Renal cortex interstitium (tissue), 11 donors: ENCODE results near the gene EFCAB8. TPM values are rescaled to one million over a fixed set of nuclear protein-coding genes. Genes with fewer than 3 reads are reported as not detected.

Experiments used
- DNase-seq, 11 donors: peaks; one replicate each; pipeline ENCODE4 v3.0.0-alpha.2; 2013; ENCODE audit warnings: low read depth in 9 of 11, low spot score in 4 of 11; ENCODE audit errors: extremely low read depth in 1 of 11
- polyA plus RNA-seq, 3 donors: library from polyadenylated mRNA; unstranded; fragments of 120-200 nt; gene quantifications; one replicate each; pipeline ENCODE4 v1.2.1, GENCODE V29; 2013; ENCODE audit not compliant: insufficient read length in 3 of 3

EFCAB8 gene
- polyA plus RNA-seq, 3 donors = 0.04 to 0.09 TPM; not detected in 1

DNA sequence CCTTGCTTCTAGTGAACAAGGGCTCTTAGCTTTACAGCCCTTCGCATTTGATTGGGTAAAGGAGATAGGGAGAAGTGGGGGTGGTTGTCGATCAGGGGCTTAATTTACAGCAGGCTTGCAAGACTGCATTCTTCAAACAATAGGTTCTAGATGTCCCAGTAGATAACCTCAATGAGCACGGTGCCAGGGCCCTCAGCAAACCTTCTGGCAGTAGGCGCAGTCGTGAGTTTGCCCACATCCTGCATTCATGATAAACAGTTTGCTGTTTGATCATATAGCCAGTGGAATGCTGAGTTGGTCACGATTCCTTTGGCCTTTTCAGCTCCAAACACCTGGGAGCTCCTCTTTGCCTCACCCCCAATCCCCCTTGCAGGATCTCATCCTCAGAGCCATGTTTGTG is 118.0 kb downstream of the EFCAB8 start:
- DNase-seq = no peak

DNA sequence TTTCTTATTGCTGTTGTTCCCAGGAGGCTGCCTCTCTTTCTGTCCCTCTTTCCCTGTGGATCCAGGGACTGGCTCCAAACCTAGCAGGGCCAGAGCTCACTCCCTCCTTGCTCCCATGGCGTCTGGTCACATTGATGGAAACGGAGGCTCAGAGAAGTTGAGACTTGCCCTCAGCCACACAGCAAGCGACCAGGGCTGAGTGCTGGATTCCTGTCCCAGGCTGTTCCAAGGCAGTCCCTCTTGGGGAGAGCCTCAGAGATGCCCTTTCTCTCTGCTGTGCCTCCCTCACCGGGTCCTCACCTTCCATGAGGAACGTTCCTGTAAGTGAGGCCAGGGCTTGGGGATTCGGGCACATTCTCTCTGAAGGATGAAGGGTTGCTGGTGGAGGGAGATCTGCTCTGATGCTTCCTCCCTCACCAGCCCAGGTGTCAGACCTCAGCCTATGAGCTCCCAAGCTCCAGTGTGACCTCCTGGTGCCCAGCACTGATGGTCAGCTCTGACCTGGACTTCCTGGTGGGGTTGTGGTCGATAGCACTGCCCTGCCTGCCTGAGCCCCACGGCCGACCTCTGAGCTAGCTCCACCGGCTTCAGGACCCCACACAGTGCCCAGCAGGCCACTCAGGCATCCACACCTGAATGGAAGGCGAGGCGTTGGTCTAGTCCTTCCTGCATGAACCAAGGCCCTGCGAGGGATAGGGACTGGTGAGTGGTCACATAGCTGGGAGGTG is 118.7 kb downstream of the EFCAB8 start:
- DNase-seq = no peak

DNA sequence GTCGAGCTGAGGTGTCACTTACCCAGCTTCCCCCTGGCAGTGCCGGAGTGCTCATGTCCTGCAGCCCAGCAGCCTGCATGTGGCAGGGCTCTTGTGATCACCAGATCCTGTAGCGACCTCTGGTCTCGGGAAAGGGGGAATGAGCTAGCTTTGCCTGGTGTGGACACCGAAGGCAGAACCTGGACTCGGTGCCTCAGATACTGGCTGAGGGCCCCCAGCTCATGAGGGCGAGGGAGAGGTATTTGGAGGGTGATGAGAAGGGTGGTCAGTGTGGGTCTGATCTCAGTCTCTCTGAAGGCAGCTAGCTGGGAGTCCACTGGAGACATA is 119.2 kb downstream of the EFCAB8 start:
- no peak for DNase-seq

DNA sequence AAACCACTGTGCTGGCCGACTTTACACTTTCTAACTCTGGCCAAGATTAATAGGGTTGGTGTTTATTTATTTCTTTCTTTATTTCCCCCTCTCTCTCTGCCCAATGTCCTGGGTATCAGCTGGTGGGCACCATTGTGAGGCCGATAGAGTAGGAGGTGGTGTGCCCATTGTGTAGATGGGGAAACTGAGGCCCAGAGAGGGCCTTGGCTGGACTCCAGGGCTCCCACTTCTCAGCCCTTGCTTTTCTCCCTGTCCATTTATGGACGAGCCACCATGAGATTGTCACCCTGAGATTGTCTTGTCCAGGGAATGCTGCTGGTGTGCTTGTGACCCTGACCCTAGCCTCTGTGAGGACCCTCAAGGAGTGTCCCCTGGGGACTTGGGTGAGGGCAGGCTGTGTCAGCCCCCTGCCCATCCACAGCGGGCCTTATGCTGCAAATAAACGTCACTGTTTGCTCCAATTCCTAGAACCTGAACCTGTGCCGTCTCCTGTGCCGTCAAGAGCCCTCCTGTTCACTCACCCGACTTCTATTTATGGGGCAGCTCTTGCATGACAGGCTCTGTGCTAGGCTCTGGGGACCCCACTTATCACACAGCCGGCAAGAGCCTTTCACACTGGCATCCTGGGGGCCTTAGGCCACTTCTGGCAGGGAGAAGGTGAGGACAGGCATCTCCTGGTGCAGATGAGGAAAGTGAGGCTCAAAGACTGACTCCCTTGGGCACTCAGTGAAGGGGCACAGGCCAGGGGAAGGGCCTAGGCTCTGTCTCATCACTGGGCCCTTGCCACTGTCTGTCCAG is 120.7 kb downstream of the EFCAB8 start:
- no peak for DNase-seq

DNA sequence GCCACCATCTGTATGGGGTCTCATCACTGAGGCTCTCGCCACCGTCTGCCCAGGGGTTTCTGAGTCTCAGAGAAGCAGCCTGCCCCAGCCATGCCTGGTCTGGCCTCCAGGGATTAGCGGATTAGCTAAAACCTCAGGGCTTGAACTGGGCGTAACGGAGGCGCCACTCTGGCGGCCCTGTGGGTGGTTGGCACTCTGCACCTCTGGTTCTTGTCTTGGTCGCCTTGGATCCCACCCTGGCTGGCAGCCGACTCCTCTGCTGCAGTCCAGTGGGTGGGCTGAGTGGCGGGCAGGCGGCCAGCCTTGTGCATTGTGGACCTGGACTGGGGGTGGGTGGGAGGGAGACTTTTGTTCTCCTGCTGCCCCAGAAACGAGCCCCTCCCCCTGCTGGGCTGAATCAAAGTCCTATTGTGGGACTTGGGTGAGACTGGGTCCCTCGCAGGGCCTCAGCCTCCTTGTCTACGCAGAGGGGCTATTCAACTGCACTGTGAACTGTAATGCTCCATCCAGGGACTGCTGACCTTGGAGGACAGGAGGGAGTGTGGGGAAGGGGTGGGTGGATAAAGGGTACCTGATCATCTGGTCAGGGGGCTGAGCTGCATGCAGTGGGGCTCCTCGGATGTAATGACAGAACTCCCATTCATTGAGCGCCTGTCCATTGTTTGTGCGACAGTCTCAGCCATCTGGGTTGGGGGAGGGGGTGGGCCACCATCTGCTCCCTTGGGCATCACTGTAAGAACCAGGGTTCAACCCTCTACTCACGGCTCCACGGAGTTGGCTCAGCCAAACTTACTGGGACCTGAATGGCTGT is 121.6 kb downstream of the EFCAB8 start:
- no peak for DNase-seq

DNA sequence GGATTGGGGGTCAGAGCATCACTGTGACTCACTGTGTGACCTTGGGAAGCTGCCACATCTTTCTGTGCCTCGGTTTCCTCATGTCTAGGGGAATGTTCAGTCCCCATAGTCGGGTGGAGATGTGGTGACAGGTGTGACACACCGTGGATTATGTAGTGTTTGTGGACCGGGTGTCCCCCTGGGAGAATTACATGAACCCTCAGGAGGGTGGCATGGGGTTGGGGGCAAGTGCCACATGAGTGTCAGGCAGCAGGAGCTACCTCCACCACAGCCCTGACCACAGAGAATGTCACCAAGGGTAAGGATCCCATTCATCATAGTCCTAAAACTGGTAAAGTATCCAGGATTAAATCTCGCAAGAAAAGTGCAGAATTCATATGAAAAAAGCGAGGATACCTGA is 122.3 kb downstream of the EFCAB8 start:
- DNase-seq = no peak

DNA sequence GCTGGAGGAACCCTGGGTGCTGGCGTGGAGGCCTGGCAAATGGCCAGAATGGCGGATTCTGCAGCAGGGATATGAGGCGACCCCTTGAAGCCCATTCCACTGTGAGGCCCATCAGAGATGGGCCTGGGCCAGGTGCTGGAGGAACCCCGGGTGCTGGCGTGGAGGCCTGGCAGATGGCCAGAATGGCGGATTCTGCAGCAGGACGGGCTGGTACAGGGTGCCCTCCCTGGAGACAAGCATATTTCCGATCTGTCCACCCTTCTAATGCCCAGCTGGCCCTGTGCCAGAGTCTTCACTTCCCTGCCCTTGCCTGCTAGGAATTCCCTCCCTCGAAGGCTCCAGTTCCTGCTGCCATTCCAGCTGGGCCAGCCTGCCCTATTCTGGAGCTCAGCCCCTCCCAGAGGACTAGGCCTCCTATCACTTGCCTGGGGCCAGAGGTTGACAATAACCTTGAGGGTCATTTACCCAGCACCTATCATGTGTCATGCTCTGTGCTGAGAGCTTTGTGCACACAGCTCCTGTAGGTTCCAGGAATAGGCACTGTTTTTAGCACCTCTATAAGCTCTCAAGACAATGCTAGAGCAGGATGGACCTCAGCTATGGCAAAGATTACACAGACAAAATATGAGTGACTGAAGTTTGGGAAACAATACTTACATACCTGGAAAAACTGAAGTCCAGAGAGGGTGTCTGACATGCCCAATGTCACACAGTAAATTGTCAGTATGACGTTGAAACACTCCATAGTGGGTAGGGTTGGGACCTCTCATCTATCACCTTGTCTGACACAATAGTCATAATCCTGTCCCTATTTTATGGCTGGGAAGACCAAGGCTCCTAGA is 124.1 kb downstream of the EFCAB8 start:
- DNase-seq = peak in 6 of 11 donors; percentile 10 to 47 (median 23)

DNA sequence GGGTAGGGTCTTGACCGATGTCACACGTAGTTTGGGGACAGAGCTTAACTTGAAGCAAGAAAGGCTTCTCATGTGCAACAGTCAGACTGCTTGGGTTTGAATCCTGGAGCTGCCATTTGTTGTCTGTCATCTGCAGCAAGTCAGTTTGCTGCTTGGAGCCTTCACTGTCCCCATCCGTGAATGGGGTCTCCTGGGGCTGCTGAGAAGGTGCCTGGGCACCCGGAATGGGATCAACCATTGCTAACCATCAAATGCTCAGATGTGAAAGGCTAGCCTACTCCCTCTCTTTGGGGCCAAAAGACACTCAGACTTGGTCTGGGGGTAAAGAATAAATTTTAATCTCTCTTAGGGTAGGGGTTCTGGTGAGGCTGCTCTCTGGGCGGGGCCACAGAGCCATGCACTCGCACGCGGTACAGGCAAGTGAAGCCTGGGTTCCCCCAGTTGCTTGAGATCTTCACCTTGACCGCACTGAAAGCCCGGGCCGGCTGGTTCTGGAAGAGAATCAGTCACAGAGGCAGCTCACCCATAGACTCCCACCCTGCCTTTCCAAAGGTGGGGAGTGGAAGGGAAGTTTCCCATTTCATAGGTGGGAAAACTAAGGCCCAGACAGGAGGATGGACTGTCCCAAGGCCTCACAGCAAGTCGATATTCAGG is 124.9 kb downstream of the EFCAB8 start:
- DNase-seq = no peak

DNA sequence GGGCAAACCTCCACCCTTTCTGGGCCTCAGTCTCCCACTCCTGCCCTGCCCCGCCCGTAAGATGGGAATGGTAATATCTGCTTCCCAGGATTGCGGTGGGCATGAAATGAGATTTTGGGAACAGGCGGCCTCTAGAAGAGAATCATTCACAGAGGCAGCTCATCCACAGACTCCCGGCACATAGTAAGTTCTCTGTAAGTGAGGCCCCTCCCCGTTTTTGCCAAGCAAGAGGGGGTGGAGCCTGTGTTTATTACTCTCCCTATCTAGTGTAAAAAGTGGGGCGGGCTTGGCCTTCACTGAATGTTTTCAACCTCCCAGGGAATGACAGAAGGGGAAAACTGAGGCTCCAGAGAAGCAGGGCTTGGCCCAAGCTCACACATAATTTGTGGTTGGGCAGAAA is 125.5 kb downstream of the EFCAB8 start:
- no peak for DNase-seq

DNA sequence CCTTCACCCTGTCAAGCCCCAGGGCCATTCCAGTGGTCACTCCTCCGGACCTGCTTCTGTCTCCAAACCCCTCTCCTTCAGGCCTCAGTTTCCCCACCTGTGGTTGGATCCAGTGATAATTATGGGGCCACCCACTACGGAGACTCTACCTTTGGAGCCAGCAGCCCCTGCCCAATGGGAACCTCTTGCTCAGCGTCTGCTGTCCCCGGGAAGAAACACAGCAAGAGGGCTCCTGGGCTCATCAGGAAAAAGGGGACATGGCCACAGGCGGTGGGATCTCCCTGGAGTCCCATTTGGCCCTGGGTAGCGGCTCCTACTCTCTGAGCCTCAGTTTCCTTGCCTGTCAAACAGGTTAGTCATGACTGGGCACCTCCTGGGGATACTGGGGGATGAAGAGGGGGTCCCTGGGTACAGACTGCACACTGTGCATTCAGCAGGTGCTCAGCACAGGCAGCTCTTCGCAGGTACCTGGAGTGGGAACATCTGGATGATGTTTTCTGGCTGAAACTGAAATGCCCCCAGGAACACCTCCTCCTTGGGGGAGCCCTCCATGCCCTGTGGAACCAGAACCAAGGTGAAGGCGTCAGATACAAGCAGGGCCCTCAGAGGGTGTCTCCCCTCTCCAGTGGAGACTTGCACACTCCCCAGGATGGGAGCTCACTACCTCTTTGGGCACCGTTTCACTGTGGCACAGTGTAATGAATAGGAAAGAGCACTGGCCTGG is 126.1 kb downstream of the EFCAB8 start:
- no peak for DNase-seq

DNA sequence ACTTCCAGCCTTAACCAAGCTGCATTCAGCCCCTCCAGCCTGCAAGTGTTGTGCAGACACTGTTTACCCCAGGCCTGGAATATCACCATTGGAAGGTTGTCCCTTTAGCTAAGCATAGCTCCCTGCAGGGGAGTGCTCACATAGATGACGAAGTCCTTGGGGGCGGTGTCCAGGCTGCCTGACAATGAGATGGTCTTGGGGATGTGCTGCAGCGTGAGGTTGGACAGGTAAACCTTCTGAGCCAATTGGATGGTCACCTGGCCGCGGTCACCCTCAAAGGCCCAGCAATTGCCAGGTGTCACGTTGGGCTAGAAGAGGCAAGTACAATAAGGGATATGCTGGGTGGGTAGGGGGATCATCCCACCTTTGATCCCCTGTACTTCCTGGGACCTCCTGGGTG is 126.9 kb downstream of the EFCAB8 start:
- DNase-seq = no peak

DNA sequence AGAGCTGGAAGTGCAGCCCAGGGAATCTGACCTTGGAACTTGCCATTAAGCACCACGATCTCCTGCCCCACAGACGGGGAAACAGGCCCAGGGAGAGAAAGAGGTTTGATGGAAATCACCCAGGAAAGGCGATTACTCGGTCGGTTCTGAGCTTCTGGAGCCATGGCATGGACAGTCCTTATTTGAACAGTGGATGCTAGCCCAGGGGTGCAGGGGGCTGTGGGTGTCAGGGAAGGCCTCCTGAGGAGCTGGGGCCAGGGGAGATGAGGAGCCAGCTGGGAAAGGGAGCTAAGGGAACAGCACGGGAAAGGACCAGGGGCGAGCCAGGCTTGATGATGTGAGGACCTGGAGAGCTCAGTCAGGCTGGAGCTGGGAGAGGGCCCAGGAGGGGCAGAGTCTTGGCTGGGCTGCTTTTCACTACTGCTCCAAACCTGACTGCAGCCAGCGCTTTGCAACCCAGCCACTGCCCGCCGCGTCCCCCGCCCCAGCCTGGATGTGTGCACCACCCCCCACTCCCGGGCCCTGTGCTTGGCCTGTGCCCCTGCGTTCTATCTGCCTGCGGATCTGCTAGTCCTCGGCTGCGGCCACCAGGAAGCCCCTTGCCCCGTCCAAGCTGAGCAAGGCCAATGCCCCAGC is 127.7 kb downstream of the EFCAB8 start:
- DNase-seq = no peak

DNA sequence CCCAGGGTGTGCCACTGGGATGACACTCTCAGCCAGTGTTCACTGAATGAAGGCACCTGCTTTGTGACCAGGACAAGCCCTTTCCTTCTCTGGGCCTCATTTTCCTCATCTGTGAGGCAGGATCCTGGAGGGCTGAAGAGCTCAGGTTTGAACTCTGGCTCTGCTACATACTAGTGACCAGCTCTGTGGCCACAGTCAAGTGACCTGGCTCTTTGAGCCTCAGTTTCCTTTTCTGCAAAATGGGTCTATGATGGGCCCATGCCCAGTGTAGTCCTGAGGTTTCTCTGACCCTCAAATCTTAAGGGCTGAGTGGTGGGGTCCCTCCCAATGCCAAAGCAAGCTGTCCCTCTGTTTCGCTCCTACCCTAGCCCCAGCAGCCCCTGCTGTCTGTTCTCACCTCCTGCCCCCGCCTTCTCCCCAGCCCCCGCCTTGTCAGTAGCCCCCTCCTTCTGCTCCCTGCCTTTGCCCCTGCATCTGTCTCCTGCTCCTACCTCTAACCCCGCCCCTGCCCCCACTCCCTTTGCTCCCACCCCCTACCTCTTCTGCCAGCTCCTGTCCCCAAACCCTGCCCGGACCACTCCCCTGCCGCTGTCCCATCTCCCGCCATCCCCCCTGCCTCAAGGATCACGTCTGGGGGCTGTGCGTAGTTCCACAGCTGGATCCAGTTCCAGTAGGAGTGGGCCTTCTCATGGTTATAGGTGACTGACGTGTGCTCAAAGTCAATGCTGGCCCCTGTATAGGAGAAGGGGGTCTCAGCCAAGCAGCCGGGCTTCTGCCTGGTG is 128.5 kb downstream of the EFCAB8 start:
- no peak for DNase-seq

DNA sequence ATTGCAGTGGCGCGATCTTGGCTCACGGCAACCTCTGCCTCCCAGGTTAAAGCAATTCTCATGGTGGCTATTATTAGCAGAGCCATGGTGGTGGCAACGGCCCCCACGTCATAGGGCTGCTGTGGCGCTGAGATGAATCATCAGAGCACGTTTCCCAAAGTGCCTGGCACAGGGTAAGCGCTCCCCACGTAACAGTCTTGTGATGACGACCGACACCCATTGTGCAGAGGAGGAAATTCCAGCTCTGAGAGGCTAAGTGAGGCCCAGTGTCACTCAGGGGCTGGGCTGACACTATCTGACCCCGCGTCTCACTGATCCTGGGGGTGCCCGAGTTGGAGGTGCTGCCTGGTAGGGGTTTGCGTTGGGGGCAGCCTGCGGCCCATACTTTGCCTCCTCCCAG is 129.3 kb downstream of the EFCAB8 start:
- DNase-seq = no peak

DNA sequence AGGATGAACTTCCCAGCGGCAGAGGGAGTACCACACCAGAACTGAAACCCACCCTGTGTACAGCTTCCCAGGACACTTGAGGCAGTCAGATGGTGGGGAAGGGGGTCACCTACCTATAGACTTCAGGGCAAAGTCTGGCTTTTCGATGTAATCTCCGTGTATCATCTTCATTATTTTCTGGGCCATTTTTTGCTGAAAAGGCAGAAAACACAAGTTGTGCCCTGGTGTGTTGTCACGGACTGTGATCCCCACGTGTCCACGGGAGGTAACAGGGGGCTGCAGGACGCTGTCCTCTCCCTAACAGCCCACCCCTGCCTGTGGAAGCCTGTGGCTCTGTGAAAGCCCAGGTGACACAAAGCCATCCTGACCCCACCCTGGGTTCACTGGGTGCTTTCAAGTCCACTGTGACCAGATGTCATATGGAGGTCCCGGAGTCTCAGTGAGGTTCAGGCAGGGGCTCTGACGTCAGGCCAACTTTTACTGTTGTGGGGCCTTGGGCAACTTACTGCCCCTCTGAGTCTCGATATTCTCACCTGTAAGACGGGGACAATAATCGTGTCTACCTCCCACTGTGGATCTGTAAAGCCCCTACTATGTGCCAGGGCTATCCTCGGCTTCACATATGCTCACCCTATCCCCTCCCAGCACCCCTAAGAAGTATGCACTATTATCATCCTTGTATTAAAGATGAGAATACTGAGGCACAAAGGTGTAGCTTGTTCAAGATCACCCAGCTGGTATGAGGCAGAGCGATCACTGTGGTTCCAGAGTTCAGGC is 131.0 kb downstream of the EFCAB8 start:
- no peak for DNase-seq

DNA sequence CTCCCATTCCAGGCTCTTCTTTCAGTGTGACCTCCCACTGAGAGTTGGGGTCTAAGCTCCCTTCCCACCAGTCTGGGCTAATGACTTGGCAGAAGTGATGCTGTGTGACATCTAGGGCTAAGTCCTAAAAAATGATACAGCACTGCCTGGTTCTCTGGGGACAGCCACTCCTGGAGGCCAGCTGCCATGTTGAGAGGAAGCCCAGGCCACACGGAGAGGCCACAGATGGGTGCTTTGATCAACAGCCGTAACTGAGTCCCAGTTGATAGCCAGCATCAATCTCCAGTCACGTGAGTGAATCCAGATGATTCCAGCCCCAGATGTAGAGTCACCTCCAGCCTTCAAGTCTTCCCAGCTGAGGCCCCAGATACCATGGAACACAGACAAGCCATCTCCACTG is 131.7 kb downstream of the EFCAB8 start:
- DNase-seq = no peak
